ENCODE measurements around the gene L3MBTL4.

- TF ChIP-seq, protein P1, sequence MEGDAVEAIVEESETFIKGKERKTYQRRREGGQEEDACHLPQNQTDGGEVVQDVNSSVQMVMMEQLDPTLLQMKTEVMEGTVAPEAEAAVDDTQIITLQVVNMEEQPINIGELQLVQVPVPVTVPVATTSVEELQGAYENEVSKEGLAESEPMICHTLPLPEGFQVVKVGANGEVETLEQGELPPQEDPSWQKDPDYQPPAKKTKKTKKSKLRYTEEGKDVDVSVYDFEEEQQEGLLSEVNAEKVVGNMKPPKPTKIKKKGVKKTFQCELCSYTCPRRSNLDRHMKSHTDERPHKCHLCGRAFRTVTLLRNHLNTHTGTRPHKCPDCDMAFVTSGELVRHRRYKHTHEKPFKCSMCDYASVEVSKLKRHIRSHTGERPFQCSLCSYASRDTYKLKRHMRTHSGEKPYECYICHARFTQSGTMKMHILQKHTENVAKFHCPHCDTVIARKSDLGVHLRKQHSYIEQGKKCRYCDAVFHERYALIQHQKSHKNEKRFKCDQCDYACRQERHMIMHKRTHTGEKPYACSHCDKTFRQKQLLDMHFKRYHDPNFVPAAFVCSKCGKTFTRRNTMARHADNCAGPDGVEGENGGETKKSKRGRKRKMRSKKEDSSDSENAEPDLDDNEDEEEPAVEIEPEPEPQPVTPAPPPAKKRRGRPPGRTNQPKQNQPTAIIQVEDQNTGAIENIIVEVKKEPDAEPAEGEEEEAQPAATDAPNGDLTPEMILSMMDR (IDR thresholded peaks at IDR 0.05): no peak
- no peak for TF ChIP-seq POLR2A (IDR thresholded peaks at IDR 0.05)
Observed at GRCh38 chr18:6059551-6059950, 355.2 kb downstream of the L3MBTL4 start.

Measured in esophagus squamous epithelium (tissue), 4 donors.